Activated gamma-delta T cell (primary cell): ENCODE measurements around the gene ATAD2B.

Experiments used
- DNase-seq: peaks from one replicate; lab custom pipeline; 2025; lab: John Stamatoyannopoulos, UW

The ATAD2B gene

DNA sequence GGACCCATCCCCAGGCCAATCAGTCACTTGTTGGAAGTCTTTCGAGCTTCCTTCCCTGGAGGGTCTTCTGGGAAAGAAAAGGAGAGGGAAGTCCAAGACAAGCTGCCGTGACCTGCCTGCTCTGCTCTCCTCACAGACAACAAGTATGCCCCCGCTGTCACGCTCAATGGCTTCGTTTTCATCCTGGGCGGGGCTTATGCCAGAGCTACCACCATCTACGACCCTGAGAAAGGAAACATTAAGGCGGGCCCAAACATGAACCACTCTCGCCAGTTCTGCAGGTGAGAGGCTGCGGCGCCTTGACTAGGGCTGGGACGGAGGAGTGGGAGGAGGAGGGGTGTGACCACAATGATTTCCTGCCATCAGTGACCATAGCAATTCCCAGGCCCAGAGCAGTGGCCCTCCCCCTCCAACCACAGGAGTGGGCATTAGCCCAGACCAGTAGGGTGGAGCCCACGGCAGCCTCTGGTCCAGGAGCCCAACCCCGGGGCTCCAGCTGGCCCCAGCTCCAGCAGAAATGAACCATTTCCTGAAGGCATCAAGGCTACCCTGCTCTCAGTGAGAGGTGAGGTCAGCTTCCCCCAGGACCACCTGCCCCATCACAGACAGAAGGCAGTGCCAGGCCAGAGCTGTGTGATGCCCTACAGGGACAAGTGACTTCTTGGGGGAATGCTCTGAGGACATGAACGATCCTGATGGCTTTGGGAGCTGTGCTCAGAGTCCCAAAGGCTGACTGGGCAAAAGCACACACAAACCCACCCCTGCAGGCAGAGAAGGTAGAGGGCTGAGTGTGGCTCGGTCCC, 223.1 kb downstream of the ATAD2B start:
- no peak for DNase-seq

- no peak for DNase-seq
Measured at GRCh38 chr2:23703037-23703582, 223.8 kb downstream of the ATAD2B start.

DNA sequence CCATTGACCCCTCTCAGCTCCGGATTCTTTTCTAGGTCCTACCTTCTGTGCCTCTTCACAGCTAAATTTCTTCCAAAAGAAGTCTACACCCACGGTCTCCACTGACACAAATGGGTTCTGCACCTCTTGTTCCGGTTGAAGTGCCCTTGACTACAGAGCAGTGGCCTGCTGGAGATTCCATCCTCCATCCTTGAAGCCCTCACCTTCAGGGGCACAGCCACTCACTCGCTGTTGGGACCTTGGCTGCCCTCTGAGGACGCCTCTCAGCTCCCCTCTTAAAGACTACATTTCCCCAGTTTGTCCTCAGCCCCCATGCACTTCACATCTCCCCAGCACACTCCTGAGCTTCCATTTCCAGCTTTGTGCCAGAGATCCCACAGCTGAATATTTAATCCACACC, 226.3 kb downstream of the ATAD2B start:
- no peak for DNase-seq

GRCh38 chr2:23699580-23699925, 227.4 kb downstream of the ATAD2B start:
- DNase-seq: no peak

GRCh38 chr2:23698721-23699579, 228.0 kb downstream of the ATAD2B start:
- DNase-seq: no peak
